Kidney tubule cell (primary cell): Measurements from ENCODE around the gene SPPL2C.

ENCODE experiments used
- DNase-seq: peaks from one replicate; pipeline ENCODE4 v3.0.0-alpha.2; 2018; ENCODE audit warnings: low spot score

The SPPL2C gene

DNA sequence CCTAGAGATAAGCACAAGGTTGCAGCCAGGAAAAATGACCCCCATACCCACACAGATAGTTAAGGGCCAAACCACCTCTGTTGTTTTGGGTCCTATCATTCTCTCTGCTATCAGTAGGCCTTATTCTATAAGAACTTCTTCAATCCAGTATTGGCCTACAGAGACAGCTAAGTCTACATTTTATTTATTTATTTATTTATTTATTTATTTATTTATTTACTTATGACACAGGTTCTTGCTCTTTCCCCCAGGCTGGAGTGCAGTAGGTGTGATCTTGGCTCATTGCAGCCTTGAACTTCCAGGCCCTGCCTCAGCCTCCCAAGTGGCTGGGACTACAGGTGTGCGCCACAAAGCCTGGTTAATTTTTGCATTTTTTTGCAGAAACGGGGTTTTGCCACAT lies 42.2 kb downstream of the SPPL2C start:
- no peak for DNase-seq

DNA sequence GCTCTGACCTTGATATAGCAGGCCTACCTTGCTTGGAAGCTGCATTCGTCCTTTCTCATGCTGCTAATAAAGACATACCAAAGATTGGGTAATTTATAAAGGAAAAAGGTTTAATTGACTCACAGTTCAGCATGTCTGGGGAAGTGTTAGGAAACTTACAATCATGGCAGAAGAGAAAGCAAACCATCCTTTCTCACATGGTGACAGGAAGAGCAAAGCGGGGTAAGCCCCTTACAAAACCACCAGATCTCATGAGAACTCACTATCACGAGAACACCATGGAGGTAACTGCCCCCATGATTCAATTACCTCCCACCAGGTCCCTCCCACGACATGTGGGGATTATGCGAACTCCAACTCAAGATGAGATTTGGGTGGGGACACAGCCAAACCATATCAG lies 43.7 kb downstream of the SPPL2C start:
- DNase-seq = no peak

DNA sequence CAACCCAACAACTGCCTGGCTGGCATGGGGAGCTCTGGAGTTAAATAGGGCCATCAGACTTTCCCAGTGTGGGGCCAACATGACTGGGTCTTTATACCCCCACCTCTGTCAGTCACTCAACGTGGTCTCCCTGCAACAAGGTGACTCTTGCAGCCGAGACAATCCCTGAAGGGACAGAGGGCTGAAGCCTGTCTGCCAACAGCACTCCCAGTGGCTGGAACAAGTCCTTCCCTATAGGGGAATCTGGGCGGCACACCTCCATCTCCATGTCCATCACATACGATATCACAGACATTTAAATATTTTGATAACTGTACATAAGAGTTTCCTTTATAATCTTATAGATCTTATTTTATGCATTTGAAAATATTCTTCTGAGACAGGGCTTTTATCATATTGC lies 44.9 kb downstream of the SPPL2C start:
- no peak for DNase-seq

DNA sequence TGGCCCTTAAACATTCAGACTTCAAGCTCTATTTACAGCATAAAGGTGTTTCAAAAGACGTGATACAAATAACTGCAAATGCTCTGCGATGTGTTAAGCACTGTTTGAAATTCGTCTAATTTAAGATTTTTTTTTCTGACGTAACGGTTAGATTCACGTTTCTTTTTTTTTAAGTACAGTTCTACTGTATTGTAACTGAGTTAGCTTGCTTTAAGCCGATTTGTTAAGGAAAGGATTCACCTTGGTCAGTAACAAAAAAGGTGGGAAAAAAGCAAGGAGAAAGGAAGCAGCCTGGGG lies 49.0 kb downstream of the SPPL2C start:
- no peak for DNase-seq

DNA sequence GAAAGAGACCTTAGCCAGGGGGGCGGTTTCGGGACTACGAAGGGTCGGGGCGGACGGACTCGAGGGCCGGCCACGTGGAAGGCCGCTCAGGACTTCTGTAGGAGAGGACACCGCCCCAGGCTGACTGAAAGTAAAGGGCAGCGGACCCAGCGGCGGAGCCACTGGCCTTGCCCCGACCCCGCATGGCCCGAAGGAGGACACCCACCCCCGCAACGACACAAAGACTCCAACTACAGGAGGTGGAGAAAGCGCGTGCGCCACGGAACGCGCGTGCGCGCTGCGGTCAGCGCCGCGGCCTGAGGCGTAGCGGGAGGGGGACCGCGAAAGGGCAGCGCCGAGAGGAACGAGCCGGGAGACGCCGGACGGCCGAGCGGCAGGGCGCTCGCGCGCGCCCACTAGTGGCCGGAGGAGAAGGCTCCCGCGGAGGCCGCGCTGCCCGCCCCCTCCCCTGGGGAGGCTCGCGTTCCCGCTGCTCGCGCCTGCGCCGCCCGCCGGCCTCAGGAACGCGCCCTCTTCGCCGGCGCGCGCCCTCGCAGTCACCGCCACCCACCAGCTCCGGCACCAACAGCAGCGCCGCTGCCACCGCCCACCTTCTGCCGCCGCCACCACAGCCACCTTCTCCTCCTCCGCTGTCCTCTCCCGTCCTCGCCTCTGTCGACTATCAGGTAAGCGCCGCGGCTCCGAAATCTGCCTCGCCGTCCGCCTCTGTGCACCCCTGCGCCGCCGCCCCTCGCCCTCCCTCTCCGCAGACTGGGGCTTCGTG lies 49.5 kb downstream of the SPPL2C start, which contains the start of gene MAPT:
Gene MAPT (plus strand): TSS at position 533 of the 763 bp plus-strand sequence. CDS start 67,784 bp downstream, outside the sequence.
- DNase-seq = peak; percentile 91

DNA sequence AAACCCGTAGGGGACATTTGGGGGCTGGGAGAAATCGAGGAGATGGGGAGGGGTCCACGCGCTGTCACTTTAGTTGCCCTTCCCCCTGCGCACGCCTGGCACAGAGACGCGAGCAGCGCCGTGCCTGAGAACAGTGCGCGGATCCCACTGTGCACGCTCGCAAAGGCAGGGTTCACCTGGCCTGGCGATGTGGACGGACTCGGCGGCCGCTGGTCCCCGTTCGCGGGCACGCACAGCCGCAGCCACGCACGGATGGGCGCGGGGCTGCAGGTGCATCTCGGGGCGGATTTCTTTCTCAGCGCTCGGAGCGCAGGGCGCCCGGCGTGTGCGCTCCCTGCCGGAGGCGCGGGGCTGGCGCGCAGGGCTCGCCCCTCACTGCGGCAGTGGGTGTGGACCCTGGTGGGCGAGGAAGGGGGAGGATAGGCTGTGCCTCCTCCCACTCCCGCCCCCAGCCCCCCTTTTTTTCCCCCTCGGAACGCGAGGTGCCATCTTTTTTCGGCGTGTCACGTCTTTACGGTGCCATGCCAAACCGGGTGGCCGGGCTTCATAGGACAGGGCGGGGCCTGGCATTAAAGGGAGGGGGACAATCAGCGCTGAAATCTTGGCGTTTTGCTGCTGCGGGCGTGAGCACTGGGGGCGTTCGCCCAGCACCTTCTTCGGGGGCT lies 50.8 kb downstream of the SPPL2C start:
- peak; percentile 18 for DNase-seq

DNA sequence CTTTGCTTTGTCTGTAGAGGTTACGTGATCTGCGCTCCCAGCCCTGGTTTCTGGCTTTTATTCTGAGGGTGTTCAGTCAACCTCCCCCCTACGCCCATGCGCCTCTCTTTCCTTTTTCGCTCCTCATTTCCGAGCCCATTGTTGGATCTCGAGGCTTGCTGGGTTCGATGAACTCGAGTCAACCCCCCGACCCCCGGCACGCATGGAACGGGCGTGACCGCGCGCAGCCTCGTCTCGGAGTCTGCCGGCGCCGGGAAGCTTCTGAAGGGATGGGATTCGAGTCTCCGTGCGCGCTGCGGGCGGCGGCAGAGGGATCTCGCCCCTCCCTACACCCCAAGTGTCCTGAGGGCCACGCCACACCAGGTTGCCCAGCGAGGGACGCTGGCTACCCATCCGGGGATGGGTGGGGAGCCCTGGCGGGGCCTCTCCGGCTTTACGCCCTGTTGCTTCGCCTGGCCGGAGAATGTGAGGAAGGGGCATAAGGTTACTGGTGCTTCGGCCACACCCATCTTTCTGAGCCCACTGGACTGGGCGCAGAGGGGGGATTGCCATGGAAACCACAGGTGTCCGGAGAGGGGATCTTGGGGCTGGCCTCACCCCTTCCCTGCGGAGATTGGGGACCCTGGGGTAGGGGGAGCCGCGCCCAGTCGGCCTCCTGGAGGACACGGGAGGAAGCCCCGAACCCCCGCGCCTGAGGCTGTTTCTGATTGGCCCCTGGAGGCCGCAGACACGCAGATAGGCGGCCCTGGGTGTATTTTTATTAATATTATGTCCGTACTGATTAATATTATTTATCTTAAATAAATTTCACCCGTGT lies 51.5 kb downstream of the SPPL2C start:
- no peak for DNase-seq
